DND-41 (cell line): ENCODE results near the gene TAL1.

Source experiments
- CTCF ChIP-seq: IDR thresholded peaks from 2 replicates; pipeline ENCODE4 v1.5.1; 2012; ENCODE audit warnings: borderline replicate concordance, low read length, moderate library complexity, mild to moderate bottlenecking; ENCODE audit not compliant: poor library complexity, severe bottlenecking; ENCODE audit errors: extremely low read depth
- EZH2 ChIP-seq: IDR thresholded peaks from 3 replicates; pipeline ENCODE4 v1.6.1; 2012; ENCODE audit warnings: borderline replicate concordance, low read depth, mild to moderate bottlenecking, moderate library complexity, low read length, inconsistent platforms; ENCODE audit not compliant: severe bottlenecking

GRCh38 chr1:47232187-47232874 is at the start of gene TAL1:
- TF ChIP-seq CTCF (no peak), EZH2 (no peak)
